Measurements from ENCODE around the gene RRP15.
"Not testable (repeated sequence)": the region's sequence is repeated elsewhere in the genome, so short reads cannot be mapped to it uniquely, and the experiment has no call there.

RRP15 gene

GRCh38 chr1:218304281-218305039 is 19.4 kb downstream of the RRP15 start:
- DNase-seq (ENCODE audit: low spot score), result no peak
- no peak for TF ChIP-seq CTCF (IDR thresholded peaks at IDR 0.05; ENCODE audit: borderline replicate concordance, control extremely low read depth, extremely low read depth, insufficient read depth, missing control alignments)
- in situ Hi-C loops (cut with MboI; ENCODE audit: low sequenced_read_pairs, unreplicated experiment), result no loop called here

GRCh38 chr1:218305472-218306064 is 20.5 kb downstream of the RRP15 start:
- DNase-seq (ENCODE audit: low spot score), result no peak
- in situ Hi-C loops (cut with MboI; ENCODE audit: low sequenced_read_pairs, unreplicated experiment), result no loop called here
- no peak for TF ChIP-seq CTCF (IDR thresholded peaks at IDR 0.05; ENCODE audit: borderline replicate concordance, control extremely low read depth, extremely low read depth, insufficient read depth, missing control alignments)

- DNase-seq (ENCODE audit: low spot score), result no peak
- no peak for TF ChIP-seq CTCF (IDR thresholded peaks at IDR 0.05; ENCODE audit: borderline replicate concordance, control extremely low read depth, extremely low read depth, insufficient read depth, missing control alignments)
- in situ Hi-C loops (cut with MboI; ENCODE audit: low sequenced_read_pairs, unreplicated experiment), result no loop called here
Observed at GRCh38 chr1:218312509-218312908, 27.4 kb downstream of the RRP15 start.

GRCh38 chr1:218314316-218314715 is 29.2 kb downstream of the RRP15 start:
- no peak for DNase-seq (ENCODE audit: low spot score)
- no peak for TF ChIP-seq CTCF (IDR thresholded peaks at IDR 0.05; ENCODE audit: borderline replicate concordance, control extremely low read depth, extremely low read depth, insufficient read depth, missing control alignments)
- in situ Hi-C loops (cut with MboI; ENCODE audit: low sequenced_read_pairs, unreplicated experiment), result no loop called here

GRCh38 chr1:218315638-218316037 is 30.5 kb downstream of the RRP15 start:
- in situ Hi-C loops (cut with MboI; ENCODE audit: low sequenced_read_pairs, unreplicated experiment), result no loop called here
- DNase-seq (ENCODE audit: low spot score), result no peak

GRCh38 chr1:218317061-218317460 is 32.0 kb downstream of the RRP15 start:
- TF ChIP-seq CTCF (IDR thresholded peaks at IDR 0.05; ENCODE audit: borderline replicate concordance, control extremely low read depth, extremely low read depth, insufficient read depth, missing control alignments), result no peak
- DNase-seq (ENCODE audit: low spot score), result no peak
- in situ Hi-C loops (cut with MboI; ENCODE audit: low sequenced_read_pairs, unreplicated experiment), result no loop called here

More at GRCh38 chr1:218315638-218316037, 30.5 kb downstream of the RRP15 start:
- no peak for TF ChIP-seq CTCF (IDR thresholded peaks at IDR 0.05; ENCODE audit: borderline replicate concordance, control extremely low read depth, extremely low read depth, insufficient read depth, missing control alignments)

- DNase-seq (ENCODE audit: low spot score), result not testable (repeated sequence)
- in situ Hi-C loops (cut with MboI; ENCODE audit: low sequenced_read_pairs, unreplicated experiment), result loop anchor here (10.0 kb wide), 1 partner anchor 1245 kb away; no protein-coding TSS in a partner anchor
Observed at GRCh38 chr1:218320182-218320581, 35.1 kb downstream of the RRP15 start.

All from GM13976 (cell line).